Measurements from ENCODE around the gene ULBP2.

- TF ChIP-seq POLR2AphosphoS5 (IDR thresholded peaks at IDR 0.05; ENCODE audit: borderline replicate concordance, low read depth, low read length) (no peak), EZH2 (IDR thresholded peaks at IDR 0.05) (no peak)
Measured at GRCh38 chr6:149895833-149896271, 46.0 kb upstream of the ULBP2 start.
